Esophagus squamous epithelium (tissue), 4 donors: ENCODE results near the gene CCM2.

Source experiments
- CTCF ChIP-seq, 6 experiments: fragments of 450-650 bp in 4 of 6; fragments of 200-600 bp in 2 of 6; sonication (generic) in 2 of 6; IDR thresholded peaks; one replicate each; pipeline ENCODE4 v1.5.1; 2016 to 2019; ENCODE audit warnings: antibody characterized with exemption in 6 of 6, mild to moderate bottlenecking in 4 of 6, moderate library complexity in 4 of 6
- POLR2A ChIP-seq, 4 donors: fragments of 450-650 bp; IDR thresholded peaks; one replicate each; pipeline ENCODE4 v1.6.1; 2017; ENCODE audit warnings: antibody characterized with exemption in 4 of 4, mild to moderate bottlenecking in 4 of 4, moderate library complexity in 3 of 4

DNA sequence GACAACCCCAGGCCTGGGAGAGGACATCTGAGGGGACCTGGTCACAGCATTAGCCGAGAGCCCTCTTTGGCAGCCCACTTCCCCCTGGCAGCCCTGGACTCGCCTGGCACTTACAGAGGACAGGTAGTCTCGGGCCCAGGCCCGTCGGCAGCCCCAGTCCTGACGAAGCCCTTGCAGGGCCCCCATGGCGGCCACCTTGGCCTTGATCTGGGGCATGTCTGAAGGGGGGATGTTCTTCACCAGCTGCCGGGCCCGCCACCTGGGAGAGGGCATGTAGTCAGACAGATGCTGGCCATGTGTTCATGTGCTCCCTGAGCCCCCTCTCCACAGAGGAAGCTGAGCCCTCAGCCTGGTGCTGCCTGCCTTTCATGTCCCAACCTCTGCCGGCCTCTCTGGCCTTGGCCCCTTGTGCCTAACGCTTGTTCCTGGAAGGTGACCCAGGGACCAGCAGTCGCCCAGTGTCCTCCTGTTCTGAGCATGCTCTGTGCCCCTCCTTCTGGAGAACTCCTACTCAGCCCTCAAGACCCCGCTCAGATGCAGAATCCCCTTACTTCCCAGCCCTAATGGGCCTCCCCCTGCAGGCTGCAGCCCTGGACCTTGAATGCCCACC, 35.1 kb upstream of the CCM2 start:
- TF ChIP-seq CTCF (IDR thresholded peaks at IDR 0.05) (no peak), POLR2A (IDR thresholded peaks at IDR 0.05) (no peak)
